HG03469 (cell line): ENCODE measurements around the gene BMAL1.
A peak's percentile ranks its signal among the peaks of the same experiment; 100 is the strongest.
"Not testable (repeated sequence)": the region's sequence is repeated elsewhere in the genome, so short reads cannot be mapped to it uniquely, and the experiment has no call there.

Experiments
- ATAC-seq: cut with Tn5 transposase; IDR thresholded peaks from one replicate; pipeline ENCODE4 v1.9.1; 2021; ENCODE audit warnings: mild to moderate bottlenecking, moderate library complexity, moderate number of reproducible peaks; ENCODE audit not compliant: unreplicated experiment

Gene BMAL1

DNA sequence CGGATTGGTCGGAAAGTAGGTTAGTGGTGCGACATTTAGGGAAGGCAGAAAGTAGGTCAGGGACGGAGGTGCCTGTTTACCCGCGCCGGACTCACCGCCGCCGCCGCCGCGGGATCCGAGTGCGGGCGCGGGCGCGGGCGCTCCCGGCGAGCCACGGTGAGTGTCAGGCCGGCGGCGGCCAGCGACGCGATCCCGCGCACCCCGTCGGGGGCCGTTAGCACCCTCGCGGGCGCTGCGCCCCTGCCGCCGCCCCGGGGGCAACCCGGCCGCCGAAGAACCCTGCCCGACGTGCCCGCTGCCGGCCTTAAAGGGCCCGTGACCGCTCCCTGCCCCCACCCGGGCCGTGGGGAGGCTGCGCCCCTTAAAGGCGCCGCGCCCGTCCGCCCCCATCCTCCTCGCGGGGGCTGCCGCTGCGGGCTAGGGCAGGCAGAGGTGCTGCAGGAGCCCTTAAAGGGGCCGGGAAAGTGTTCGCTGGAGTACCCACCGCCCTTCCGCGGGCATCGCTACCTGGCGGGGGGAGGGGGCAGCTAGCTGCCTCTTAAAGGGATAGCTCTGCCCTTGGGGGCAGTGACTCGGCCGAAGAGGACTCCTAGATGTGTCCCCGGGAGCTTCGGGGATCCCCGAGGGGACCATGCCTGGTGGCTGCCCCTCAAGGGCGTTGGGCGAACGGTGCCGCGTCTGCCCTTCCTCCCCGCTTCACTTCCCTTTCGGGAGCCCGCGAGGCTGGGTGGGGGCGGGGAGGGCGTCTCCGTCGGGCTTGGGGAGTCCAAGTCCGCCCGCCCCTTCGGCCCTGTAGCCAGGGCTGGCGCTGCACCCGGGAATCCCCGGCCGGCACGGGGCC lies at the start of gene BMAL1:
BMAL1 (plus strand) TSS at position 23 of the 841 bp plus-strand sequence. CDS start 76,519 bp downstream, outside the sequence.
- ATAC-seq = peak; percentile 5

DNA sequence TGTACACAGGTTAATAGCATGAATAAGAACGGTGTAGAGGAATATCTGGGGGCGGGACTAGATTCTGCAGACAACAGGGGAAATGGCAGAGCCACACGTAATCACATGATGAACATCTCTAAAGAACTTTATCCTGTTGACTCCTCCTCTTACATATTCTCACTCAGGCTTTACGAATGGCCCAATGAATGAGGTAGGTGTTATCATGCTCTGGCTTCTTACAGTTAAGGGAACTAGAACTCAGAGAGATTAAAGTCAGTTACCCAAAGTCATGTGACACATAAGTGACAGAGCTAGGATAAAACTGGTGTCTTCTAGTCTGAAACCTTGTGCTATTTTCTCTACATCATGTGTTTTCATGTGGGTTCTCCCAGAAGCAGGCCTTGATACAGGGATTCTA lies 49.0 kb upstream of the BMAL1 start:
- ATAC-seq = no peak

DNA sequence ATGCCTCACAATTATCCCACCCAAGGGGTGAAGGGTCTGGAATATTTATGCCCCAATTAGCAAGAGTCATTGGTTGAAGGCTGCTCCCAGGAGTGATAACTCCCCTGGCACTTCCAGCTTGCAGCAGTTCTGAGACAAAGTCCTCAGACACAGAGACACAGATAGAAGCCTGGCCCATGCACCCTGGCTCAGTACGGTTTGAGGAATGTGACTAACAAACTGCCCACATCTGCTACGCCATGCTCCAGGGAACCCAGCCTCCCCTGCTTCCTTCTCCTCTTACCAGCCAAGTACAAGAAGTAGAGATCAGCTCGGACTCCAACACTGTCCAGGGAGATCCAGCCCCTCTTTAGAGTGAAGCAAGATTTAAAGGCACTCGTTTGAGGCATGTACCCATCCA lies 48.5 kb upstream of the BMAL1 start:
- no peak for ATAC-seq

DNA sequence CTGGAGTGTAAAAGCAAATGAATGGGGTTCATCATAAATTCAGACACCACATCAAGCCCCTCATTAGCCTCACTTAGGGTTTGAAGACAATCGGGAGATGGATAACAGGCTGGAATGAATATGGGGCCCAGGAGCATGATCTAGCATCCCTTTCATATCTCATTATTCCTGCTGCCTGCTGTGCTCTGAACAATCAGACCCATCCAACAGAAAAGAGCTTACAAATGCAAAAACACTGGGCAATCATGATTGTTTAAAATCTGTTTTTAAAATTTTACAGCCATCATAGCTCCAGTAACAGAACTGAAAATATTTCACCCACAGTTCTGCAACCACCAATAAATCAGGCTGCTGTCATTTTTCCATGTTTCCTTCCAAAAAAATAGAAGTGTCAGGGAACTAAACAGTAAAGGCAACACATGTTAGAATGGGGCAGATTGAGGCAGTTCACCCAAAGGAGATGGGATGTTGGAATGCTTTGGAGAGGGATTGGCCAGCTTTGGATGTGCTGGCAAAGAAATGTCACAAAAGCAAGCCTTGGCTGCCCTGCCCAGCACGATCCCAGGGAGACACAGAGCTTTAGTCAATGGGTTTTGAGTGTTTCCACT lies 47.8 kb upstream of the BMAL1 start:
- ATAC-seq = no peak

DNA sequence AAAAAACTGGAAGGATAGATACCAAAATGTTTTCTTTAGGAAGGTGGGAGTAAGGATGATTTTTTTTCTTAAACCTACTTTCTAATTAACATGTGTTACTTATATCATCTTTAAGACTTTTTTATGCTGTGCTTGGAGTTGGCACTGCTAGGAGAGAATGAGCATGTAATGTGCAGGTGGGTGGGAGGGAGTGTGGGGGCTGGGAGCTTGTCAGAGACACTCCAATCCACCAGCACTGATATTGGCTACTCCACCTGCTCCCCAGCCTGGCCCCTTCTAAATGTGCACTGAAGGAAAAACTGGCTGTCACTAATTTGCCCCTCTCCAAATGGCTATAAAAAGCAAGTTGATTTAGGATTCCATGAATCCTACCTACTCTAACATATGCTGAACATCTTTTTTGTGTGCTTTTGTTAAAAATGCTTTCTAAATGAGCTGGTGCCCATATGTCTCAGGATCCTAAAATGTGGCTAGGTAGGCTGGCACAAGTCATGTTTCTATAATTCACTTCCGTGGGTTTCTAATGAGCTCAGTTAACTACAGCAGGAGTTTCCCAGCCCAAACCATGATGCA lies 44.3 kb upstream of the BMAL1 start:
- no peak for ATAC-seq

DNA sequence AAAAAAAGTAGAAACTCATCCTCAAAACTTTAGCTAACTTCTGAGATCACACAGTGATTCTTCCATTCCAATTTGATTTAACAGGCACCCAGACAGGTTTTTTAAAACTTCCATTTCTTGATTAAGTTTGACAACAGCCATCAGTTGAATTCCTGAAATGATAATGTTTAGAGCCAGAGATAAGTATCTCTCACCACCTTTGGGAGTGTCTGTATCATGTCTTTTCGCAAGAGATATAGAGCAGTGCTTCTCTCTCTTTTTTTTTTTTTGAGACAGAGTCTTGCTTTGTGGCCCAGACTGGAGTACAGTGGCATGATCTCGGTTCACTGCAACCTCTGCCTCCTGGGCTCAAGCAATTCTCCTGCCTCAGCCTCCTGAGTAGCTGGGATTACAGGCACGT lies 41.7 kb upstream of the BMAL1 start:
- ATAC-seq = no peak

DNA sequence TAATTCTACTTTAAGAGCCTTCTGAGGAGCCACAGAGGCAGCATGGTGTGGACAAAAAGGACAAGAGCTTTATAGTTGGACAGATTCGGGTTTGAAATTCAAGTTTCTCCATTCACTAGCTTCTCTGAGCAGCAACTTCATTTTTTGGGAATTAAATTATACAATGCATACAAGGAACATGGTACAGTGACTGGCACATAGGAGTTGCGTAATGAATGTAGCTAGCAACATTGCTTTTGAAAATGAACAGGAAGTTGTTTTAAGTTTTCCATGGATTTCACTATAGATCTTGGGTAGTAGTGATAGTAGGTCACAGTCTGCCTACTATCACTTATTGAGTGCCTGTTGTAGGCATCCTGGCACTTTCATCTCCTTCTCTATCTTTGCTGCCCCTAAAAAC lies 41.0 kb upstream of the BMAL1 start:
- no peak for ATAC-seq

DNA sequence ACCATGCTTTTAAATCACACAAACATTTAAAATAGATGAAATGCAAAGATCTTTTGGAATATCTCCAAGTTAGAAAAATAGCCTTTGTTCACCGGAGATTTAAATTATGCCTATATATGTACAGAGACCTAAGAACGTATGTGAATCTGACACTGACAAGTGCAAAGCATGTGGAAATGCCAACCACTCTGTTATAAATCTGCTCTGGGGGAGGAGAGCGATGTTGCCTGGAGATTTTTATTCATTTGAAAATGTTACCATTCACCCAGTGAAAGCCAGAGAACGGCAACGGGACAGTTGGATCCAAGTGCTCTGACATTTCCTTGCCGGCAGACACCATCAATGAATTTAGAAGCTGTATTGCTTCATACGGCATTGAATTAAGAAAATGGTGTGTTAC lies 39.8 kb upstream of the BMAL1 start:
- ATAC-seq = no peak

DNA sequence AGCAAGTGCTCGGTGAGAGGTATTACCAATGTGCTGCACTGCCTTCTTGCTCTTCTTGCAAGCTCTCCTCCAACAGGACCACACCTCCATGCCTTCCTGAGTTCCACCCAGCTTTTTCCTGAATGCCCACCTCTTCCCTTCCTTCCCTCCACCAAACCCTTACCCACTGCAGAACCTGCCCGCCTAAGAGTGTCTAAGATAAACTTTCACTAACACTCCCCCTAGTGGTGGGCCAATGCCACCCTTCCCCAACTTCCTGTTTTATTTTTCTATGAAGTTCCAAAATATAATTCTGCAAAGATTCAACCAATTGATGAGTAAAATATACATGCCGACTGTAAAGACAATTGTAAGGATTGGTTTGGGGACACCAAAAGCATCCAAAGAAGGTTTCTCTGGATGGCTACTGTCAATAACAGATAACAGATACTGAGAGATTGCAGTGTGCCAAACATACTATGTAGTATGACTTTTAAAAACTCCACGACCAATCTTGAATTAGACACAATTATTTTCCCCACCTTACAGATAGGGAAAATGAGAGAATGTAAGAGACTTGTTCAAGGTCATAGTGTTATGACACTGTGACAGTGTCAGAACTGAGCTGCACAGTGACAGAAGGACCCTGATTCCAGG lies 38.6 kb upstream of the BMAL1 start:
- no peak for ATAC-seq

DNA sequence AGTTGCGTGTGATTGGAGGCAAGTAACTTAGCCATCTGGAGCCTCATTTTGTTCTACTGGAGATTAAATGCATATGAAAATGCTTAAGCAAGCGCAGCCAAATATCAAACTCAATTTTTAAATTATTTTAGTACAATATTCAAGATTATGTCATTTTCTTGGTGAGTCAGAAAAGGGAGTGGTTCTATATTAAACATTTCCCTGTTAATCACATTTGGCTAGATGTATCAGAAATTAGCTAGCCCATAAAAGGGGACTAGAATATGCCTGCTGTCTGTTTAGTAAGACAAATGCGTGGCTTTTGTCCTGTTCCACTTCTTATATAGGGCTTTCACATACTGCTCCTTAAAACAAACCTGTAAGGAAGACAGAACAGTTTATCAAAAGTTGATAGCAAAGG lies 35.0 kb upstream of the BMAL1 start:
- ATAC-seq = no peak

DNA sequence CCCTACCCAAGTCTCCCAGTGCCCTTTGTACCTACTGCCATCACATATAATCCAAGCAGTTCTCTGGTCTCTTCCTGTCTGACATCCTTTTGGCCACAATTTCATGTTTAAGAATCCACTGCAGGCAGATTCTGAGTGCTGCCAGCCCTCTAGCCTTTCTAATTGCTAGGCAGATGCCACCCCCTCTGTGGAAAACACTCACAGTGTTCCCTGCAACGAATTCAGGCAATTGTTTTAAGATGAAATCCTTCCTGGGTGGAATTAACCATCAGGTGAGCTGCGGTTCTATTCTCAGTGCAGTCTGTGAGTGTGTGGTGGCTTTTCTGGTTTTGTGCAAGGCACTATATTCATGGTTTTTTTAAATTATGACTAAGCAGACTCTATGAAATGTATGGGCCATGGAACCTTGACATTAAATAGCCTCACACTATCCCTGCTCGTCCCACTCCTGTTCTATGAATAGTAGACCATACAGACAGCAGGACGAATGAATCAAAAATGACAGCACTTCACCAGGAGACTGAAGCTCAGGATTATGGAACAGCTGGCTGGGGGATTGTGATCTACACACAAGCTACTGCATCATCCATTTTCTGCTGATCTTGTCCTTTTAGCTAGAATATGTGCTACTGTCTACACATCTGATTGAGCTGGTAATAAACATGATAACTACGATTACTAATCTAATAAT lies 29.8 kb upstream of the BMAL1 start:
- ATAC-seq = no peak

DNA sequence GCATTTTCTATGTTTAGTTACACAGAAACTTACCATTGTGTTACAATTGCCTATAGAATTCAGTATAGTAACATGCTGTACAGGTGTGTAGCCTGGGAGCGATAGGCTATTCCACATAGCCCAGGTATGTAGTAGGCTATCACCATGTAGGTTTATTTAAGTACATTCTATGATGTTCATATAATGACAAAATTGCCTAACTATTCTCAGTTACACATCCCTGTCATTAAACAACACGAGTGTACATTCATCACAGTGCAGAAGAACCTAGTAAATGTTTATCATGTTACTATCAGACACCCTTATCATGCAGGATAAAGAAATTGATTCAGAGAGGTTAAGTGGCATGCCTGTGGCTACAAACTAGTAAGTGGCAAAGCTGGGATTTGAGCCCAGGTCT lies 28.4 kb upstream of the BMAL1 start:
- ATAC-seq = no peak

DNA sequence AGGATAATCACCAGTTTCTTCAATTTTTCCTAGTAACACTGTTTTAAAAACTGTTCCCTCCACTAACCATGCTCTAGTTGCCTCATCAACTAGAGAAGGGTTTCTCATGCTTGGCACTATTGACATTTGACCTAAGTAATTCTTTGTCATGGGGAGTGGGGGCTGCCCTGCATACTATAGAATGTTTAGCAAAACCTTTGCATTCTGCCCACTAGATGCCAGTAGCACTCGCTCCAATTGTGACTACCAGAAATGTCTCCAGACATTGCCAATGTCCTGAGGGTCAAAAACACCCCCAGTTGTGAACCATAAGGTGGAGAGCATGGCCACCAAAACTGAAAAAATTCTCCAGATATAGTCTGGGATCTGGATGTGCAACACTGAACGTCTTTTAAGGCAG lies 27.6 kb upstream of the BMAL1 start:
- ATAC-seq = no peak

DNA sequence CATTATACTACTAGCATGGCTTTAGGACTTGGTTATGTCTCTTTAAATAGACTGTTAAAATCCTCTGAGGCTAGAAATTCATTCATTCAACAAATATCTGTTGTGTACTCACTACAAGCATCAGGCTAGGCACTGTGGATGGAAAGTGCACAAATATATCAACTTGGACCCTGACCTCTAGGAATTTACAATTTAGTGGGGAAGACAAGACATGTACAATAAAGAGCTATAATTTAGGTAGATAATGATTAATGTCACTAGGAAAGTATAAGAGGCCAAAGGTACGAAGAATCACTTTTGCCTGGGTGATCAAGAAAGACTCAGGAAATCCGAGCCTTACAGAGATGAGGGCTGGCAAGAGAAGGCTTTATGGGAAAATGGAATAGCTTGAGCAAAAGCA lies 25.6 kb upstream of the BMAL1 start:
- ATAC-seq = no peak

DNA sequence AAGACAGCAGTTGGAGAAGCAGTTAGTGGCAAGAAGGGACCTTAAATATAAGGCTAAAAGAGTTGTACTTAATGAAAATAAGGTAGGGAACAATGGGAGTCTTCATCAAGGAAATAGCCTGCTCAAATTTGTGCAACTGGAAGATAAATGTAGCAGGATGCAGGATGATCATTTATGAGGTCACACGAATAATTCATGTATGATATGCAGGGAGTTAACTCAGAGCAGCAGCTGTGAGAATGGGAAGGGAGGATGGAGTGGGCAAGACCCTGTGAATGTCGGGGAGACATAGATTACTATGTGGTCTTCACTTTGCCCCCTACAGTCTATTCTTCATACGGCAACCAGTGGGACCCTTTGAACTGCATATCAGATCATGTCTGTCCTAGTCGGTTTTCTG lies 25.2 kb upstream of the BMAL1 start:
- ATAC-seq = no peak

DNA sequence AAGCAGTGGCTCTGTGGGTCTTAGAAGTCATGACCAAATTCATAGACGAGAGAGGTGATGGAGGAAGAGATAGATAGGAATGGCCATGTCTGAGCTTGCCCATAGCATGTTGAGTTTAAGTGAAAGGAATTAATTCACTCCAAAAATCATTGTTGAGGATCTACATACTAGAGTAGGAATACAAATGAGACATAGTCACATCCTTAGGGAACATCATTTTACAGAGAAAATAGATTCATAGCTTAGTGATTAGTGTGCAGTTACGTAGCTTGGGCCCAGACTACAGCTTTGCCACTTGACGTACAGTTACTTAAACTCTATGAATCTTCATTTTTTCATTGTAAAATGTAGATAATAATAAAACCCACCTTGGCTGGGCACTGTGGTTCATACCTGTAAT lies 21.4 kb upstream of the BMAL1 start:
- ATAC-seq = no peak

DNA sequence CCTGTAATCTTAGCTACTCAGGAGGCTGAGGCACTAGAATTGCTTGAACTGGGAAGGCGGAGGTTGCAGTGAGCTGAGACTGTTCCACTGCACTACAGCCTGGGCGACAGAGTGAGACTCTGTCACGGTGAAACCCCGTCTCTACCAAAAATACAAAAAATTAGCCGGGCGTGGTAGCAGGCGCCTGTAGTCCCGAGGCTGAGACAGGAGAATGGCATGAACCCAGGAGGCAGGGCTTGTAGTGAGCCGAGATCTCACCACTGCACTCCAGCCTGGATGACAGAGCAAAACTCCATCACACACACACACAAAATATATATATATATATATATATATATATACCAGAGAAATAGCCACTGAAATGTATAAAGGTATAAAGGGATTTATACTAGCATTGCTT lies 19.5 kb upstream of the BMAL1 start:
- ATAC-seq = not testable (repeated sequence)

DNA sequence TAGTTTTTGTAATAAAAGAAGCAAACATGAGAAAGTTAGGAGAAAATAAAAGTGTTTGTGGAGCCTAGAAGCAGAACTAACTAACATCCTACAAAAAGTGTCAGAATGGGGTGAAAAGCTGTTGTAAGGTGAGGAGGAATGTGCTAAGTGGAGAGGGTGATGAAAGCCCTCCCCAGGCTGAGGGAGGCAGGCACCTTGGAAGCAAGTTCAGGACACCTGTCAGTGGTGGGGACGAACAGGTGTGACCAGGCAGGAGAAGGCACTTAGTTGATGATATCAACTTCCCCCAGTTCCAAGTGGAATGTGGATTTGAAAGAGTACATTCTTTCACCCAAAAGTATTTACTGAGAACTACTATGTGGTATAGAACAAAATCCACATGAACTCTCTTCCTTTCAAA lies 18.7 kb upstream of the BMAL1 start:
- ATAC-seq = no peak

DNA sequence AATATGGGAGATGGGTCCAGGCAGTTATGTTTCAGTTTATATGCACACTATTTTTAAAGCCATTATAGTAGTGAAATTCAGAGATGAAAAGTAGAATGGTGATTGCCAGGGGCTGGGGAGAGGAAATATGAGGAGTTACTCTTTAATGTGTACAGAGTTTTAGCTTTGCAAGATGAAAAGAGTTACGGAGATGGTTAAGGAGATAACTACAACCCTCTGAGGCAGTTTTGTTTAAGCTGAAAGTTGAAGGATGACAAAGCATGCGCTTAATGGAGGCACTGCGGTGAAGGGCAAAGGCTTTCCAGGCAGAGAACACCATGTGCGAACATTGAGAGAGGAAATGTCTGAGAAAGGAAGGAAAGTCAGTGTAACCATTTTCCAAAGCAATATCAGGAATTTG lies 18.2 kb upstream of the BMAL1 start:
- no peak for ATAC-seq

DNA sequence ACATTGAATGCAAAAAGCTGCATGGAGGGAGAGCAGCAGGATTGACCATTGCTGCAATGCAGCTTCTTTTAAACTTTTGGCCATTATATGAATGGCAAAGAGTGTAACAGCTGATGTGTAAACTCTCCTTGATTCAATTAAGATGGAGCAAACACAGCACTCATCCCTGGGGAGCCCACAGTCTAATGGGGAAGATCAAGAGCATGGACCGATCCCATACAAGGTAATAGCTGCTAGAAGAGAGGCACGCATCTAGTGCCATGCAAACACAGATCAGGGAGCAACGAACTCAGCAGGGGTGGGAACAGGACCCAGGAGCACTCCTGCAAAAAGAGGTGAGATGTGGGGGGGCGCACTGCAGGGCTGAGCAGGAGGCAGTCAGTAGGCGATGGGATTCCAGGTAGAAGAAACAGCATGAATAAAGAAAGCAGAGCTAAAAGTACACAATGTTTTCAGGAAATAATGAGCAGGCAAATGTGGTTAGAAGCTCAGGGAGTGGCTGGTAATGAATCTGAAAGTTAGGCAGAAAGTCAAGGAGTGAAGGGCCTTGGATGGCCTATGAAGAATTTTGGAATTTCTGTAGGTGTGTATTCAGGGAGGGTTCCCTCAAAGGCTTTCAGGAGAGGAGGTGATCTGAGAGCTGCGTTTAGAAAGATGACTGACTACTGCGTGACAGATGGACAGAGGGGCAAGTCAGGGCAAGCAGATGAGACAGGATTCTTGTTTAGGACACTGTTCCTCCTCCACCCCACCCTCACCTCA lies 17.2 kb upstream of the BMAL1 start:
- ATAC-seq = no peak
